GM10266 (cell line): ENCODE data around the gene USB1.
A peak's percentile ranks its signal among the peaks of the same experiment; 100 is the strongest.

ENCODE experiments used
- DNase-seq: peaks from one replicate; pipeline ENCODE4 v3.0.0; 2012; ENCODE audit errors: extremely low spot score
- CTCF ChIP-seq: IDR thresholded peaks from 2 replicates; pipeline ENCODE4 v1.5.1; 2012; ENCODE audit warnings: mild to moderate bottlenecking, low read depth; ENCODE audit not compliant: control insufficient read depth, insufficient read depth; ENCODE audit errors: missing control alignments

Gene USB1

GRCh38 chr16:57991551-57992059 lies 9.6 kb upstream of the USB1 start:
- no peak for TF ChIP-seq CTCF
- no peak for DNase-seq

- no peak for TF ChIP-seq CTCF
Observed at GRCh38 chr16:57992084-57992483, 9.1 kb upstream of the USB1 start.

GRCh38 chr16:57993438-57993837 lies 7.8 kb upstream of the USB1 start:
- no peak for TF ChIP-seq CTCF

More at GRCh38 chr16:57992084-57992483, 9.1 kb upstream of the USB1 start:
- DNase-seq: no peak

GRCh38 chr16:57993897-57994296 lies 7.3 kb upstream of the USB1 start:
- DNase-seq: no peak
- no peak for TF ChIP-seq CTCF

More at GRCh38 chr16:57993438-57993837, 7.8 kb upstream of the USB1 start:
- no peak for DNase-seq

- DNase-seq: no peak
- TF ChIP-seq CTCF: no peak
Observed at GRCh38 chr16:57994361-57994760, 6.8 kb upstream of the USB1 start.

- peak; percentile 65 for DNase-seq
- TF ChIP-seq CTCF: peak; percentile 29
Observed at GRCh38 chr16:57994778-57995177, 6.4 kb upstream of the USB1 start.

- no peak for DNase-seq
- no peak for TF ChIP-seq CTCF
Observed at GRCh38 chr16:57995721-57996405, 5.3 kb upstream of the USB1 start.
